ELF-1 (cell line): ENCODE results near the gene METTL17.
A peak's percentile ranks its signal among the peaks of the same experiment; 100 is the strongest.
"Not testable (repeated sequence)": the region's sequence is repeated elsewhere in the genome, so short reads cannot be mapped to it uniquely, and the experiment has no call there.

ENCODE experiments used
- DNase-seq: peaks from one replicate; pipeline ENCODE4 v3.0.0-alpha.2; 2016; ENCODE audit warnings: low read depth, low spot score

METTL17 gene

DNA sequence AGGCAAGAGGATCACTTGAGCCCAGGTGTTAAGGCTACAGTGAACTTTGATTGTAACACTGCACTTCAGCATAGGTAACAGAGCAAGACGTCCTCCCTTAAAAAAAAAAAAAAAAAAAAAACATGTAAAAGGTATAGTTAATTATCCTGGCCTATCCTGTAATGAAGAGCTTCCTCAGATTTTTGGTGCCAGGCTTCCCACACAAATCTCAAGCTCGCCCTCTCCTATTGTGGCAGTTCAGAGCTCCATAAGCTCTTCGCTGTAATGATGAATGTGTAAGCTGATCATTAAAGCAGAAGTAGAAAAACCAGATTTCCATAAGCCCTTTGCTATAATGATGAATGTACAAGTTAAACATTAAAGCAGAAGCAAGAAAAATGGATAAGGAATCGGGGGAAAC, 7.3 kb downstream of the METTL17 start:
- no peak for DNase-seq

DNA sequence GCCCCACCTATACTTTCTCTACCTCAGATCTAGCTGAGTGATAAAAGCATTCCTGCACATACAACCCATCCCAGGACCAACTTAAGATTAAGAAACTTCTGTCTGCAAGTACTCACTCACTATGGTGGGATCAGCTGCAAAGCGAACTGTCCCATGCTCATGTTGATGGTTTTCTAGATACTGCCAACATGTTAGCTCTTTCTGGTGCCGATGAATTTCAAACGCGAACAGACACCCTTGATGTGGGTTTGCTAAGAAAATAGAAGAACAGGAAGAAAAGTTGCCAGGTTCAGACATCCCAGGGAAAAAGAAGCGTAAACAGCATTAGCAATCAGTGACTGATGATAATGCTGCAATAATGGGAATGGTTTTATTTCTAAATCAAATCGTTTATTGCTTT, 7.8 kb downstream of the METTL17 start:
- DNase-seq: no peak

GRCh38 chr14:20998139-20998538, 8.4 kb downstream of the METTL17 start:
- peak; percentile 76 for DNase-seq

DNA sequence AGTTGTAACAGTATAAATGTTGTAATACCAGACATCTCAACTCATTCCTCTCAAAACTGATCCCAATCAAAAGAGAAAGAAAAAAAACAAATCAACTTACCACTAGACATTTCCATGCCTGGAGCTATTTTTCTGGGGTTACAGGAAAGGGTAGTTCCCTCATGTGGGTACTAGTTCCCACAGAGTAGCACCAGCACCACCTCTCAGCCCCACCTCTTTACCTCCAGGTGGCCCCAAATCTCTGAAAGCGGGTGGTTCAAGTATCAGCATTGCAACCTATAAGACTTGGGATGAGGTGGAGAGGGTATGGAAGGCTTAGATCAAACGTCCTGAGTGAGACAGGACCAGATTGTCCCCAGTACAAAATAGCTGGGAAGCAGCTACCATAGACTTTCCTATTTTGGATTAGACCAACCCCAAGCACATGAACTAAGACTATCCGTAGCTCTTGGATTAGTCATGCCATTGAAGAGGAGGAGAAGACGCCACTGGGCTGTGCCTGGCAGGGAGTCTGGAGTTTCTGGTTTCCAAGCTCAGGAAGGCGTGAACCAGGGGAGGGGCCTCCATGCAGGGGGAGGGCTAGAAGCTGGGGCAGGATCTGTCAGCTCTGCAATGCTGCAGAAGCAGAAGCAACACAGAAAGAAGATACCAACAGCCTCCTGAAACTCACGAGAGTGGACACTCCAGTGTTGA, 9.0 kb downstream of the METTL17 start, which contains the start of gene SLC39A2:
SLC39A2 (plus strand) TSS at position 620 of the 693 bp plus-strand sequence. CDS start 154 bp downstream, outside the sequence.
- peak; percentile 87 for DNase-seq

DNA sequence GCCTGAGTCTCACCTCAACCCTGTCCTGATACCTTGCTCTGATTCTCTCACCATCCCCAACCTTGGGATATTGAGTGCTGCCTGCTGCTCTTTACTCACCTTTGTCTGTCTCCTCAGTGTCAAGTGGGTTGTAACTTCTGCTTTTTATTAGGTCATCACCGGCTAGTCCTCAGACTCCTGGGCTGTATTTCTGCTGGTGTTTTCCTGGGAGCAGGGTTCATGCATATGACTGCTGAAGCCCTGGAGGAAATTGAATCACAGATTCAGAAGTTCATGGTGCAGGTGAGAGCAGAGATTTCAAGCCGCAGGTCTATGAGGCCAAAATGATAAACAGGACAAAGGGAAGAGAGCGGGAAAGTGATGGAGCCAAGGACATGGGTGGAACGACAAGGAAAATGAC, 9.8 kb downstream of the METTL17 start:
- no peak for DNase-seq

GRCh38 chr14:21001218-21001617, 11.4 kb downstream of the METTL17 start:
- no peak for DNase-seq

DNA sequence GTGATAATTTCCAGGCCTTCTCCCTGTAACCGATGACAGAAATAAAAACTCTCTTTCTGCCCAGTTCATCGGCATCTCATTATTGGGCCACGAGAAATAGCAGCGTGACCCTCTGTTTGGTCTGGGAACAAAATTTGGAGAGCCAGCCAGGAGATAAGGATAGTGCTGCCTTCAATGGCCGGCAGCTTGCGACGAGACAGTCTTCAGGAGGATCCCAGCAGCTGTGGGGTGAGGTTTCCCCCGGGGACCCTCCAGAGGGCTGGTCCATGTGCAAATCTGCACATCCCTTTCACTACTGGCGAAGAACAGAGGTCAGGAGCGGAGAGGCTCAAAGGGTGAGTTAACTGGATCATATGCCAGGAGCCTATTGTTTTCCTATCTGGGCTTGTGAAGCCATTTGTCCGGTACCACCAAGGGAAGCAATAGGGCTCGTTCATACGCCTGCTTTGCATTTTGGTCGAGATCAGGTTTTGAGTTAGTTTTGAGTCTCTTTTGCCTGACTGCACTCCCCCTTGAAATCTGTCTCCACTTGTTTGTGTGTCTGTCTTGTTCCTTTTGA, 14.1 kb downstream of the METTL17 start:
- DNase-seq: no peak

DNA sequence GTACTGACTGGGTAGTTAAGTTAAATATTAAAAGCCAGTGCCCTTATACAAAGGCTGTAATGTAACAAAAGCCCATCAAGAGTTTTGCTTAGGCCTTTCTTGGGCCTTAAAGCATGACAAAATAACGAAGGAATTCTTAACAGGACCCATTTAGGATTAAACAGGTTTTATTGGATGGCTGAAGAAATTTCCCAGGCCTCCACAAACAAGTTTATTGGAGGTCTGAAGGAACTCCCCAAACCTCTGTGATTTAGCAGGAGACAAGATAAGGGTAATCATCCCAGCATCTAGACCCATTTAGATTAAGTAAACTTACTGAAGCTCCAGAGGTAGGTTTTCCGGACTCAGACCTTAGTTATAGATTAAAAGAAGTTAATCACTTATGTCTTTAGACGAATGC, 19.9 kb downstream of the METTL17 start:
- not testable (repeated sequence) for DNase-seq

GRCh38 chr14:21011136-21011535, 21.4 kb downstream of the METTL17 start:
- DNase-seq: no peak

DNA sequence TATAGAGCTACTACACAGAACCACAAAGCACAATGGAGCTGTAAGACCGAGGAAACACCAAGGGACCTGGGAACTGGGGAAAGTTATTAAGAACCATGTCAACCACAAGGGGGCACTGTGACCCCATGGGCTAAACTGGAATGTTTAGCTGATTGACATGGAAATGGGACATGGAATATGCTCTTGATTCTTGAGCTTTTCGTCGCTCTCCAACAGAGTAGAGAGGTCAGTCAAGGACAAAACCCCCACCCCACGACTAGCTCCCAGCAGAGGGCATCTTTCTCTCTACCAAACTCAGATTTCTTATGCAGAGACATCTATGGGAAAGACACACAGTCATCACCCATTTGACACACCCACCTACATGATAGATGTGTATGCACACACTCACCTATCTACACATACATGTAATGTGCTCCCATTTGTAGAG, 25.0 kb downstream of the METTL17 start:
- DNase-seq: peak; percentile 86

DNA sequence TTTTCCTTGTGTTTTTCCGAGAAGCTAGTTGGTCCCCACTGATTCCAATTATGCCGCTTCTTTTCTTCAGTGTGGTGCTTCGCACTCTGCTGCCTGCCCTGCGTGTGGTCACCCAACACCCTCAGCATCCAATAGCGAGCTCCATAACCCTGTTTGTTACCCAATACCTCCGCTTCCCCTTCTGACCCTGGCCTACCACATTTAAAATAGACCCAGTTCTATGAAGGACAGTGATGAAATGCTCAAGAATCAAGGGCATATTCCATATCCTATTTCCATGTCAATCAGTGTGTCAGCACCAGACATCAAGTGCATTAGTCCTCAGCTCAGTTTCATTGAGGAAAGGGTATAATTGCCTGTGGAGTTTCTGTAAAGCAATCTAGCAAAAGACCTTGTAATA, 25.5 kb downstream of the METTL17 start:
- no peak for DNase-seq

- no peak for DNase-seq
Measured at GRCh38 chr14:21016413-21017190, 26.8 kb downstream of the METTL17 start.

- no peak for DNase-seq
Measured at GRCh38 chr14:21017528-21018245, 27.9 kb downstream of the METTL17 start.

GRCh38 chr14:21018286-21018685, 28.5 kb downstream of the METTL17 start:
- DNase-seq: no peak

DNA sequence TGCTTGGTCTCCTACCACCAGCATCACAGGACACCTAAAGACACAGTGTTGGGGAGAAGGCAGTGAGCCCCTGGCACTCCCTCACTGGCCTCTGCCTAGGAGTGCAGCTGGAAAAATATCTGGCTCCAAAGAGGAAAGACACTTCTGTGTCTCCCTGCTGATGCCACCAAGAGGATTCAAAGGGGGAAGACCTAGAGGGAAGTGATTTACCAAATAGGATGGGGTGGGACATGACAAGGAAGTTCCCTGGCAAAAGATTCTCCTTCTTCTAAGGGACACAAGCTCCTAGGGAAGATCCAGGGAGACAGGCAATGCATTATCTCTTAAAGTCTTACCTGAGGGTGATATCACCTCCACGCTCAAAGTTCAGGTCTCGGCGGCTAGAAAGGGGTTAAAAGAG, 29.0 kb downstream of the METTL17 start:
- DNase-seq: no peak

DNA sequence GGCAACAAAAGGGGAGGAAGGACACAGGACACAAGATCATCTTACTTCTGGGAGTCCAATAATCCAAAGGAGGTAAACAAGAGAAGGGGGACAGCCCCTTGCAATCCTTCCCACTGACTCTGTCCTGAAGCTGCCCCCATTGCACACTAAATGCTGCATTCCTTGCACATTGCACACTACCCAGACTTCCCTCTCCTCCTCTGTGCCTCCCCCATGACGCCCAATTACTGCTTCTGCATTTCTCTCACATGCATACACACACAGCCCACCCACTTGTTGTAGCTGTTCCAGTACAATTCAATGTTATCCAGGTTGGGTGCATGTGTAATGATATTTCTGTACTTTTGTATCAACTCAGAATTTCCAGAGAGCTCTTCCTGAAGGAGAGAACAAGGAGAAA, 29.6 kb downstream of the METTL17 start:
- DNase-seq: no peak

DNA sequence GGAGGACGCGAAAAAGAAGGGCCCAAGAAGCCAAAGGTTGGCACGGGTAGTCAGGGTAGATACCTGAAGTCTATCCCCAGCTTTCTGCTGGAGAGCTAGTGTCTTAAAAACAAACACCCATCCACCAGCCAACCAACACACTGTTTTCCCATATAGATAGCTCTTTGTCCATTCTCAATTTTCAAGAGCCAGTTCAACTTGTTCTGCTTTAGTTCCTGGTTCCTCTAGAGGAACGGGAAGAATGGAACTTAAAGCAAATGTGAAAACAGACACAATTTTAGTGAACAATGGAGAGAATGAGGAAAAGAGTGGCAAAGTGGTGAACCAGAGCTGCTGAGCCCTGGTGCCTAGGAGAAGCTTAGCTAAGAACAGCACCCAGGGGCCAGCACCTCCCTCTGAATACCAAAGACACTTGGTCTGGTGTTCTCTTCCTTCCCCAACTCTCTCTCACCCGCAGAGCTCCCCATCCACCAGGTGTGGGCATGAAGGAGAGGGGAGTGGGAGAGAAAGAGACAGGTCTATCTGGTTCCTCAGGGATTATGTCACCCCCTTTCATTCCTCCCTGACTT, 31.3 kb downstream of the METTL17 start:
- no peak for DNase-seq

DNA sequence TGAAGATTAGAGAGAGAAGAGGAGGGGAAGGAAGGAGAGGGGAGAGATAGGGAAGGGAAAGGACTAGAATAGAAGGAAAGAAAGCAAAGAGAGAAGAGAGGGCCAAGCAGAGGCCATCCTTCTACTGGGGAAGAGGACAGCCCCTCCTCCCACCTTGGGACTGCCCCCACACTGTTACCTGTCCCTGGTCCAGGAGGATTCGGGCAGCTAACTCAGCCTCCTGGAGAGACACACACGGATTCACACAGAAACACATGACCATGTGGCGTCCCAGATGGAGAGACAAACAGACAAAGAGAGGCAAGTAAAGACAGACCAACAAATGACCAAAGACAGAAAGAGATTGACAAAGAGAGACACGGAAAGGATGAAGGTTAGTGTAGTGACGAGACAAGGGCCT, 32.9 kb downstream of the METTL17 start:
- no peak for DNase-seq

GRCh38 chr14:21023174-21023573, 33.4 kb downstream of the METTL17 start:
- DNase-seq: no peak

DNA sequence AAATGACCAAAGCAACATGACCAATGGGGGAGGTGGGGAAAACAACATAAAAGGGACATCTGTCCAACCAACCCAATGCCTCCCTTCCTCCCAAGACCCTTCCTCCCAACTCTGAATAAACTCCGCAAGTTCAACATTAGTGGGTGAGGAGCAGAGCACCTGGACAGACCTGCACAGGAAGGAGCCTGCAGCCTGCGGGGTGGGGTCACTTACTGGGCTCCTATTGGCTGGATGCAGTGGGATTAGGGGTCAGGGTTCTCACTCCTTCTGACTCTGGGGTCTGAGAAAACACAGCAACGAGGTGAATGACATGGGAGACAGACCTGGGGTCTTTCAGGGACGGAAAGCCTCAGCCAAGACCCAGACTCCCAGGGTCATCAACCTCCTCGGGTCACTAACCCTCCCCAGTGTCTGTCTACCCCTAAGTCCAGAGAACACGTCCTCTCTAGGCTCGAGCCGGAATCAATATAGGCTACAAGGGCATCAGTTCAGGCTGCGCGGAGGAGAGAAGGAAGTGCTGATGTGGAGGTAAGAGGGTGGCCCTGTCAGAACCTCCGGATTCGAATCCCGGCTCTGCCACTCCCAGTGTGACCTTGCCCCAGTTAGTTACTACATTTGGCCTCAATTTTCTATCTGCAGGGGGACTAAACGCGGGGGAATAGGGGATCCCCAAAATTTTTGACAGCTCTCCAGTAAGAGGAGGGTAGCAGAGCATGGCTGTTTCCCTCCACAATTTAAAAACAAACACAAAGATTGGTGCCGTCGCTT, 34.2 kb downstream of the METTL17 start:
- DNase-seq: peak; percentile 32
